ENCODE results near the gene SPHK1. TPM values are rescaled to one million over a fixed set of nuclear protein-coding genes. Genes with fewer than 3 reads are reported as not detected.
"Not testable (repeated sequence)": the region's sequence is repeated elsewhere in the genome, so short reads cannot be mapped to it uniquely, and the experiment has no call there.

The SPHK1 gene, protein sequence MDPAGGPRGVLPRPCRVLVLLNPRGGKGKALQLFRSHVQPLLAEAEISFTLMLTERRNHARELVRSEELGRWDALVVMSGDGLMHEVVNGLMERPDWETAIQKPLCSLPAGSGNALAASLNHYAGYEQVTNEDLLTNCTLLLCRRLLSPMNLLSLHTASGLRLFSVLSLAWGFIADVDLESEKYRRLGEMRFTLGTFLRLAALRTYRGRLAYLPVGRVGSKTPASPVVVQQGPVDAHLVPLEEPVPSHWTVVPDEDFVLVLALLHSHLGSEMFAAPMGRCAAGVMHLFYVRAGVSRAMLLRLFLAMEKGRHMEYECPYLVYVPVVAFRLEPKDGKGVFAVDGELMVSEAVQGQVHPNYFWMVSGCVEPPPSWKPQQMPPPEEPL
- polyA plus RNA-seq (ENCODE audit: insufficient read length in 3 of 3): 1 to 10 TPM; 1.7 to 2.5 (median 2.3) TPM

DNA sequence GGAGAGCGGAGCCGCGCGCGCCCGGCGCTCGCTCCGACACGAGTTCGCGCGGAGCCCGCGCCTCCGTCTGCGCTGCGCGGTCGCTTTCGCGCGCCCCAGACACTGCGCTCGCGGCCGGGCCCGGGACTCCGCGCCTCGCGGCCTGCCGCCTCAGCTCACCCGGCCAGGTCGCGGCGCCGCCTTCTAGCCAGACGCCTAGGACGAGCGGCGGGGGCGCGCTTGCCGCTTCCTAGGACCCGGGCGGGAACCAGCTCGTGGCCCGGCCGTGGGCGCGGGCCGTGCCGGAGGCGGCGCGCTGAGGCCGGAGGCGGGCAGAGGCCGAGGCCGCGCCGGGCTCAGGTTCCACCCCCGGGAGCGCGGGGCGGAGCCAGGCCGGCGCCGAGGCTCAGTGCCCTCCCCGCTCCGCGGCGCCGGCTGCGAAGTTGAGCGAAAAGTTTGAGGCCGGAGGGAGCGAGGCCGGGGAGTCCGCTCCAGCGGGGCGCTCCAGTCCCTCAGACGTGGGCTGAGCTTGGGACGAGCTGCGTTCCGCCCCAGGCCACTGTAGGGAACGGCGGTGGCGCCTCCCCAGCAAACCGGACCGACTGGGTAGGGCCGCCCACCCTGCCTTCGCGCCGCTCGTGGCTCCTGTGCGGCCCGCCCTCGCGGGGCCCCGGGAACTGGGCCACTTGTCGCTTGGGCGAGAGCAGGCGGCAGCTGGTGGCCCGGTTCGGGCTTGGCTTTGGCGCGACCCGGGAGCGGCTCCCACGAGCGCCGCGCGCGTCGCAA lies at the start of gene SPHK1:
Gene SPHK1 (plus strand): TSS at position 388 of the 765 bp plus-strand sequence. CDS start 1,036 bp downstream, outside the sequence.
- no peak for DNase-seq (ENCODE audit: low read depth in 3 of 3, low spot score in 2 of 3)

DNA sequence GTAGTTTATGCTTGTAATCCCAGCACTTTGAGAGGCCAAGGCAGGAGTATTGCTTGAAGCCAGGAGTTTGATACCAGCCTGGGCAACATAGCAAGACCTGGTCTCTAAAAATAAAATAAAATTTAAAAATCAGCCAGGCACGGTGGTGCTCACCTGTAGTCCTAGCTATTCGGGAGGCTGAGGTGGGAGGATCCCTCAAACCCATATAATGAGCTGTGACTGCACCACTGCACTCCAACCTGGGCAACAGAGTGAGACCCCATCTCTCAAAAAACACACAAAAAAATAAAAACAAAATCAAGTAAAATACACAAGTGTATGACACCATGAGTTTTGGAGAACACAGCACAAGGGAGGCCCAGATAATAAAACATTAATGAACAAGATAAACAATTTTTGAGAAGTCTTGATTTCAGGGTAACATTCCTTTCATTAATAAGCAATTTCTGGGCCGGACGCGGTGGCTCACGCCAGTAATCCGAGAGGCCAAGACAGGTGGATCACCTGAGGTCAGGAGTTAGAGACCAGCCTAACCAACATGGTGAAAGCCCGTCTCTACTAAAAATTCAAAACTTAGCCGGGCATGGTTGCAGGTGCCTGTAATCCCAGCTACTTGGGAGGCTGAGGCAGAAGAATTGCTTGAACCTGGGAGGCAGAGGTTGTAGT lies 48.6 kb upstream of the SPHK1 start:
- no peak for DNase-seq (ENCODE audit: low read depth in 3 of 3, low spot score in 2 of 3)

DNA sequence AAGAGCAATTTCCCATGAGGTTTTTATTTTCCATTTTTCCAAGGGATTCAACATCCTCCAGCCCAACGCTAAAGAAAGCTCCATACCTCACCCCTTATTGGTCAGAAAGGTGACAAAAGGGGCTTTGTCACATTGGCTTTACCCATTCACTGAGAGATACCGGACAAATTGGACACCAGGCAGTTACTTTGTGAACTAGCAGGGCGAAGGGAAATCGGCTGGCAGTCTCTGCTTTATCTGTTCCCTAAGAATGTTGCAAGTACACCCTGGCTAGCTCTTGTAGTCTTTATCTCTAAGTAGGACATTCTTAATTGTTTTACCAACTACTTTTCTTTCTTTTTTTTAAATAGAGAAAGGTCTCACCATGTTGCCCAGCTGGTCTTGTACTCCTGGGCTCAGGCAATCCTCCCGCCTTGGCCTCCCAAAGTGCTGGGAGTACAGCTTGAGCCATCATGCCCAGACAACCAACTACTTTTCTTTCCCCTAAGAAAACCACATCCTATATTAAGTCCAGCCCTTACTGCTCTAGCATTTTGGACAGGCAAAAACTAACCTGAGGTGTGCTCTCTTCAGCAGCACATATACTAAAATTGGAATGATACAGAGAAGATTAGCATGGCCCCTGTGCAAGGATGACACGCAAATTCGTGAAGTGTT lies 47.5 kb upstream of the SPHK1 start:
- no peak for DNase-seq (ENCODE audit: low read depth in 3 of 3, low spot score in 2 of 3)

DNA sequence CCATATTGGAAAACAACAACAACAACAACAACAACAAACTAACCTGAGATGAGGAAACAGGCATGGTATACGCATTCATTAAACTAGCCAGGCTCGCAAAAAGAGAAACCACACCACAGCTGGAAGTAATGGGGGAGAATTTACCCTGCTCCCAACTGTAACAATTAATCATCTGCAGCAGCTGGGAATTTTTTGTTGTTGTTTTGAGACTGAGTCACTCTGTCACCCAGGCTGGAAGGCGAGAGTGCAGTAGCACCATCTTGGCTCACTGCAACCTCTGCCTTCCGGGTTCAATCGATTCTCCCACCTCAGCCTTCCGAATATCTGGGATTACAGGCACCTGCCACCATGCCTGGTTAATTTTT lies 47.0 kb upstream of the SPHK1 start:
- no peak for DNase-seq (ENCODE audit: low read depth in 3 of 3, low spot score in 2 of 3)

DNA sequence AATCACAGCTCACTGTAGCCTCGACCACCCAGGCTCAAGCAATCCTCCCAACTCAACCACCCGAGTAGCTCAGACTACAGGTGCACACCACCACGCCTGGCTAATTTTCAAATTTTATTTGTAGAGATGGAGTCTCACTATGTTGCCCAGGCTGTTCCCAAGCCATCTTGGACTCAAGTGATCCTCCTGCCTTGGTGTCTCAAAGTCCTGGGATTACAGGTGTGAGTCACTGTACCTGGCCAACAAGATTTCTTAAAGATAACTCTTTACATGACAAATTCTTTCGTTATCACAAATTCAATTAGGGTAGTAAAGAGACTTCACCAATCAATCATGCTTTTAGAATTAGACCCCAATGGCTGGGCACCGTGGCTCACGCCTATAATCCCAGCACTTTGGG lies 43.1 kb upstream of the SPHK1 start:
- DNase-seq (ENCODE audit: low read depth in 3 of 3, low spot score in 2 of 3): no peak

DNA sequence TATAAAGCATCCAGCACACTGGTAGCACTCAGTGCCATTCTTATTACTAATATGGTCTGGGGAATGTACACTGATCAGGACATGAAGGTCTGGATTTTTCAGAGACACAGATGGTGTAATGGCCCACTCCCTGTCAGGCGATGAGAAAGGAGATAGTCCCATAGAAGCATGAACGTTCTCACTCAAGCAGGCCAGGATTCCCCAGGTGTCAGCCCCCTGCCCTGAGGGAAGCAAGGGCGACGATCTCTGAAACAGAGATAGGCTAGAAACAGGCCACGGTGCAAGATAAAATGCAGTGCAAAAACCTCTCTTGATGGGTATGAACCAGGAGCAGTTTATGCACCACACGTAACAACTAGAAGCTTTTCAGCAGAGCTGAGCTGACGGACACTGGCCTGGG lies 41.3 kb upstream of the SPHK1 start:
- DNase-seq (ENCODE audit: low read depth in 3 of 3, low spot score in 2 of 3): no peak

DNA sequence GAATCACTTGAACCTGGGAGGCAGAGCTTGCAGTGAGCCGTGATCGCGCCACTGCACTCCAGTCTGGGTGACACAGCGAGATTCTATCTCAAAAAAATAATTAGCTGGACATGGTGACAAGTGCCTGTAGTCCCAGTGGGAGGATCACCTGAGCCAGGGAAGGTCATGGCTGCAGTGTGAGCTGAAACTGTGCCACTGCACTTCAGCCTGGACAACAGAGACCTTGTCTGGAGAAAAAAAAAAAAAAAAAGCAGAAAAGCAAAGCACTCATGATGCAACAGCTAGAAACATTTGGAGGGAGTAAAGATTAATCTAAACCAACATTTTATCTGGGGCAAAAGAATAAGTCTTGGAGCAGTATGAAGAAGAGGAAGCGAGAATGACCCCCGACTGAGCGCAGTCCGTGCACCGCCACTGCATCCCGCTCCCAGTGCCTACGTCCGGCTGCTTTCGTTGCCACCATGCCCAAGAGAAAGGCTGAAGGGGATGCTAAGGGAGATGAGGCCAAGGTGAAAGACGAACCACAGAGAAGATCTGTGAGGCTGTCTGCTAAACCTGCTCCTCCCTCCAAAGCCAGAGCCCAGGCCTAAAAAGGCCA lies 38.9 kb upstream of the SPHK1 start:
- no peak for DNase-seq (ENCODE audit: low read depth in 3 of 3, low spot score in 2 of 3)

DNA sequence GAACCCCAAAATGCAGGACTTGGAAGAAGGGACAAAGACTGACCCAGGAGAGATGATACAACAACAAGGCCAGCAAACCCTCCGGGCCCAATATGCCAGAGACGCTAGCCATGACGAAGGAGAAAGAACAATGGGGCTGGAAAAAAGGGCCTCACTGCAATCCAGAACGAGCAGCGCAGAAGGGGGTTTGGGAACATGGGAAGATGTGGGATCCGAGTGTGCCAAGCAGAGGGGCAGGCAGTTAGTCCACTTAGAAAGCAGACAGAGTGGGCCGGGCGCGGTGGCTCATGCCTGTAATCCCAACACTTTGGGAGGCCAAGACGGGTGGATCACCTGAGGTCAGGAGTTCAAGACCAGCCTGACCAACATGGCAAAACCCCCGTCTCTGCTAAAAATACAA lies 37.5 kb upstream of the SPHK1 start:
- DNase-seq (ENCODE audit: low read depth in 3 of 3, low spot score in 2 of 3): not testable (repeated sequence)

DNA sequence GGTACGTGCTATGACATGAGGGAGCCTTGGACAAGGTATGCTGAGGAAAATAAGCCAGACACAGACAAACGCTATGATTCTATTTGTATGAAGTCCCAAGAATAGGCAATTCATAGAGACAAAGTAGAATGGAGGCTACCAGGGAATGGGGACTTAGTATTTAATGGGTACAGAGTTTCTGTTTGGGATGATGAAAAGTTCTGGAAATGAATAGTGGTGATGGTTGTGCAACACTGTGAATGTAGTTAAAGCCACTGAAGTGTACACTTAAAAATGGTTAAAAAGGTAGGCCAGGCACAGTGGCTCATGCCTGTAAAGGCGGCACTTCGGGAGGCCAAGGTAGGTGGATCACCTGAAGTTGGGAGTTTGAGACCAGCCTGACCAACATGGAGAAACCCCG lies 33.9 kb upstream of the SPHK1 start:
- DNase-seq (ENCODE audit: low read depth in 3 of 3, low spot score in 2 of 3): no peak

DNA sequence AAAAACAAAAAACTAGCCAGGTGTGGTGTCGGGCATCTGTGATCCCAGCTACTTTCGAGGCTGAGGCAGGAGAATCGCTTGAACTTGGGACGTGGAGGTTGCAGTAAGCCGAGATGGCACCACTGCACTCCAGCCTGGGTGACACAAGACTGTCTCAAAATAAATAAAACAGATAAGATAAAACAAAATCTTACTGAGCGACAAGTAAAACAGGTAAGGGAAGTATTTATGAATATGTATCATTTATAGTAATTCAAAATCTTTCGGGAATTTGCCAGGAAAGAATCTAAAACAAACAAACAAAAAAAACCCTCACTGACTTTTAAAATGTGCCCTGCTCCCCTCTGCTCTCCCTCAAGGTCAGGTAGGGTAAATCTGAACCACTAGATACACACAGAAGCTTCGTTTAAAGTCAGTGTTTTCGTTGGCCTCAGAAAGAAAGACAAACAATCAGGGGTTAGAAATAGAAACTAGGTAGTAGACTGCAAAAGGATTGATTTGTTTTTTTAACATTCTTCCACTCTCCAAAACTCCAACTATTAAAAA lies 32.8 kb upstream of the SPHK1 start:
- DNase-seq (ENCODE audit: low read depth in 3 of 3, low spot score in 2 of 3): no peak

DNA sequence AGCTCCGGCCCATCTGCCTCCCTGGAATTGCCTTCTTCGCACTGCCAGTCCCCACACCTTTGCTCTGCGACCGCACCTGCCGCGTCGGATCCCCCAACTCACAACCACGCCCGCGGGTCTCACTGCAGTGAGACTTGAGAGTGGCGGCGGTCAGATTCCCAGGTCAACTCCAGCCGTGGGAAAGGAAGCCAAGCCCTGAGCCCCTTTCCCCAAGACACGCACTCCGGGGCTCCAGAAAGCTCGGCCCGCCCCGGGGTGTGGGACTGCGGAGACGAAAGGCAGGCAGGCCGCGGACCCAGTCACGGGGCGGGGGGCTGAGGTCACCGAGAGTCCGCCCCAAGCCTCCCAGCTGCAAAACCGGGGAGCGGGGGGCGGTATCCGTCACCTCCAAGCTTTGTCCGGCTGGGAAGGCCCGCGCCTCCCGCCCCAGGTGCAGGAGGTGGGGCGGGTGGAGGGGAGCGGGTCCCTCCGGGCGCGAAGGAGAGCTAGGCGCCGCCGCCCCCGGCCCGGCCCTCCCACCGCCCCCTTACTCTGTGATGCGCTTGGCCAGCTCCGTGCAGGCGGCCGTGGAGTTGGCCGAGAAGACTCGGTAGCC lies 31.3 kb upstream of the SPHK1 start:
- DNase-seq (ENCODE audit: low read depth in 3 of 3, low spot score in 2 of 3): no peak

DNA sequence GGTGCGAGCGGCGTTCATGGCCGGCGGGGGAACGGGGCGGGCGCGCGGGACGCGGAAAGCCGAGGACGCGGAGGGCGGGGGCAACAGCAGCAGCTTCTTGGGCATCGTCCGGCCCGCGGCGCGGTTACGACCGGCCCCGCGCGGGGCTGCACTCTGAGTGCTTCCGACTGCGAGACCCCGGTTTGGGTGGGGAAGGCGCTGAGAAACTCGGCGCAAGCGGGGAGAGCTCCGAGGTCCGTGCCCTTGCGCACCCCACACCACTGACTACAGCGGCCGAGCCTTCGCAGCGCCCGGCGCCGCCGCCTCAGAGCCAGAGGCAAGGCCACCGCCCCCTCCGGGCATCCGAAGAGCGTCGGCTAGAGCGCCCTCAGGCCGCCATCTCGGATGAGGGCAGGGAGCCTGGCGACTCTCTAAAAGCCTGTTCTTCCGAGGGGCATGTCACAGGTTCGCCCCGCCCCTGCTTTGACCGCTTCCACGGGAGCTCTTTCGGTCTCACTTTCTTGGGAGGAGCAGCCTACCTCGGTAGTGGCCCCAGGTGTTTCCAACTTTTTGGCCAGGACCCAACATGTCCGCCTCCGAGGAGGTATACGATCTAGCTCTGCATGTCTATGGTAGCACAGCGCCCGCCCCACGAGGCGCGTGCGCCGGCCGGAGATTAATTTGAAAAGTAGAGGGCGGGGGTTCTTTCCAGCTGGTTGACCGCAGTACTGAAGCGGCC lies 30.7 kb upstream of the SPHK1 start, which contains the start of gene PRPSAP1:
Gene PRPSAP1 (minus strand): TSS at position 318 of the 718 bp plus-strand sequence. CDS start 213 bp downstream, at position 105.
- peak; percentile 87 to 91 (median 90) for DNase-seq (ENCODE audit: low read depth in 3 of 3, low spot score in 2 of 3)

DNA sequence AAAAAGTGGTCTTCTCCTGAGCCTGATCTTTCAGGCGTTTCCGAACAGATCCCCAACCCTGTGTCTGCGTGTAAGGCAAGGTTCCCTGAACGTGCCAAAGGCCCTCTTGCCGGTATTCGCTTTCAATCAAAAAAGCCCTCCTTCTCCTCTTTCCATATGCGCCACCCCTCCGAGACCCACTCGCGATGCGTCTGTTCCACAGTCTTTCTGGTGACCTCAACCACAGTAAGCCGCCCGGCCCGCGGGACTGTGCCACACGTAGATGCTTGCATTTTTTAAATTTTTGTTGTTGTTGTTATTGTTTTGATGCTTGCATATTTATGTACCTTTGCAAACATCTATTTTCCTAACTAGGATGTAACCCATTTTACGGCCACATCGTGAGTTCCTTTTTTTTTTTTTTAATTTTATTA lies 30.1 kb upstream of the SPHK1 start:
- DNase-seq (ENCODE audit: low read depth in 3 of 3, low spot score in 2 of 3): no peak

DNA sequence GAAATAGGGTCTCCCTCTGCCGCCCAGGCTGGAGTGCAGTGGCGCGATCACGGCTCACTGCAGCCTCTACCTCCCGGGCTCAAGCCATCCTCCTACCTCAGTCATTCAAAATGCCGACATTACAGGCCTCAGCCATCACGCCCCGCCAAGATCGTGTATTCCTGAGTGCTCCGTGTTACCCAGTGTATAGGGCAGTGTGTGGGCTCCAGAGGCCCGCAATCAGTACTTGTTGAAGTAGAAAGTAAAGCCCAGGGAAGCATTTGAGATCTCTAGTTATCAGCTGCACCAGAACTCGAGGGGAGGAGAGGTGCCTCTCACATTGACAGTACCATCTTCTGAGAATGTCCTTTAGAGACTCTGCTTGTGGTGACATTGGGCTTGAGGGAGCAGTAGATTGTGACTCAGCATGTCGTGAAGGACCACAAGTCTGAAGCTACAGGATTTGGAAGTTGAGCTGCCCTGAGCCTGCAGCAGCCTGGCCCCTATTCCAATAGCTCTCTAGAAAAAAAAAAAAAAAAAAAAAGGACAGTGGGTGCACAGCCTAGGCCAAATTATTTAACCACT lies 29.6 kb upstream of the SPHK1 start:
- no peak for DNase-seq (ENCODE audit: low read depth in 3 of 3, low spot score in 2 of 3)

DNA sequence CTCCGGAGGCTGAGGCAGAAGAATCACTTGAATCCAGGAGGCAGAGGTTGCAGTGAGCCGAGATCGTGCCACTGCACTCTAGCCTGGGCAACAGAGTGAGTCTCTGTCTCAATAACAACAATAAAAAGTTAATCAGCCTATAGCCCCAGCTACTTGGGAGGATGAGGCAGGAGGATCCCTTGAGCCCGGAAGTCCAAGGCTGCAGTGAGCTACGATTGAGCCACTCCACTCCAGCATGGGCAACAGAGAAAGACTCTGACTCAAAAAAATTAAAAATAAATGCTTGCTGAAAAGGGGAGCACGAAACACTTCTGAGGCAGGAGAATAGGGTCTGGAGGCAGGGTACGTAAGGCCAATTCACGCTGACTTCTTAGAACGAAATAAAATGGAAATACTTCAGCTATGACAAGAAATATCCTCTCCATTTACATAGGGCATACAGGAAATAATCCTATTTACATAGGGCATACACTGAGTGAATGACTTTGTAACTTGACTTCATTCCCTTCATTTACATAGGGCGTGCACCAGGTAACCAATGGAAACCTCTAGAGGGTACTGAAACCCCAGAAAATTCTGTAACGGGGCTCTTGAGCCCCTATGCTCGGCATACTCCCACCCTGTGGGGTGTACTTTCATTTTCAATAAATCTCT lies 27.5 kb upstream of the SPHK1 start:
- no peak for DNase-seq (ENCODE audit: low read depth in 3 of 3, low spot score in 2 of 3)

DNA sequence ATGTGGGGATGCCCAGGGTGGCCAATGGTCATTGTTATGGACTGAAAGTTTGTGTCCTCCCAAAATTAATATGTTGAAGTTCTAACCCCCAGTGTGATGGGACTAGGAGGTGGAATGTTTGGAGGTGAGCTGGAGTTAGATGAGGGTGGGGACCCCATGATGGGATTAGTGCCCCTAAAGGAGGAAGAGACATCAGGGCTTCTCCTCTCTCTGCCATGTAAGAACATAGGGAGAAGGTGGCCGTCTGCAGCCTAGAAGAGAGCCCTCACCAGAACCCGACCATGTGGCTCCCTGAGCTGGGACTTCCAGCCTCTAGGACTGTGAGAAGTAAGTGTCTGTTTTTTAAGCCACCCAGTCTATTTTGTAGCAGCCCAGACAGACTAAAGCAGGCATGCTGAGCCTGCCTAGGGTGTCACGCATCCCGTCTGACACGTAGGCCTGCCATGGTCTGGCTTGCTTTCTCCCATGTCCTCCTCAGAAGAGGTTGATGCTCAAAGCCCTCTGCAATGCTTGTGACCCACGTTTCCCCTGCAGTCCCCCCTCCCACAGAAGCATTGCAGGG lies 26.7 kb upstream of the SPHK1 start:
- DNase-seq (ENCODE audit: low read depth in 3 of 3, low spot score in 2 of 3): no peak

DNA sequence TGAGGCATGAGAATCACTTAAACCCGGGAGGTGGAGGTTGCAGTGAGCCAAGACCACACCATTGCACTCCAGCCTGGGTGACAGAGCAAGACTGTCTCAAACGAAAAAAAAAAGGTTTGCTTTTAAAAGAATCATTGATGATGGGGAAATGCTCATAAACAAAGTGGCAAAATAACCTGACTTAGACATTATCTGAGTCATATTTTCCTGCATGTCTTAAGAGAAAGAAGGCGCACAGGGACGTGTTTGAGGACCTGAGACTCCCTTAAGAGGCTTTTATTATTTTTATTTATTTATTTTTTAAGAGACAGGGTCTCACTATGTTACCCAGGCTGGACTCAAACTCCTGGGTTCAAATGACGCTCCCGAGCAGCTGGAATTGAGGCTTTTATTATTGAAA lies 25.0 kb upstream of the SPHK1 start:
- DNase-seq (ENCODE audit: low read depth in 3 of 3, low spot score in 2 of 3): no peak

DNA sequence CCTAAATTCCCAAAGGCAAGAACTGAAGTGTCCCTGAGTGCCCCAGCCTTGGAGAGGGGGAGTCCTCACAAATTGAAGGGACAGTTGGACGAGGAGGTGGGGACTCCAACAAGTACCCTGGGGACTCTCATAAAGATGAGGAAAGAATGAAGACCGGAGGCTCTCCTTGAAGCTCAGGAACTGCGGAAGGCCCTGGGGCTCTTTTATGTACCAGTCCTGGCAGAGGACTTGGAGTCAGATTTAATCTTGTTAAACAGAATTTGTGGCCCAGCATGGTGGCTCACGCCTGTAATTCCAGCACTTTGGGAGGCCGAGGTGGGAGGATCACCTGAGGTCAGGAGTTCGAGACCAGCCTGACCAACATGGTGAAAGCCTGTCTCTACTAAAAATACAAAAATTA lies 24.6 kb upstream of the SPHK1 start:
- DNase-seq (ENCODE audit: low read depth in 3 of 3, low spot score in 2 of 3): not testable (repeated sequence)
